GM18873 (cell line): ENCODE data around the gene ACOT8.
"Not testable (repeated sequence)": the region's sequence is repeated elsewhere in the genome, so short reads cannot be mapped to it uniquely, and the experiment has no call there.

Experiments used
- ATAC-seq: cut with Tn5 transposase; IDR thresholded peaks from one replicate; pipeline ENCODE4 v1.9.1; 2021; ENCODE audit warnings: mild to moderate bottlenecking, moderate library complexity, moderate number of reproducible peaks; ENCODE audit not compliant: unreplicated experiment, low FRiP score

ACOT8 gene

GRCh38 chr20:45857114-45857881 lies at the start of gene ACOT8, which contains the start of gene ZSWIM3:
ACOT8 (minus strand) TSS chr20:45857392; CDS start chr20:45857315, 77 bp downstream.
ZSWIM3 (plus strand) TSS chr20:45857614; CDS start chr20:45857826, 212 bp downstream.
- peak; percentile 95 for ATAC-seq

- ATAC-seq = no peak
Measured at GRCh38 chr20:45905505-45906079, 48.4 kb upstream of the ACOT8 start.

GRCh38 chr20:45904583-45905504 lies 47.7 kb upstream of the ACOT8 start:
- no peak for ATAC-seq

GRCh38 chr20:45902199-45902701 lies 45.1 kb upstream of the ACOT8 start:
- ATAC-seq = no peak

GRCh38 chr20:45901332-45901731 lies 44.1 kb upstream of the ACOT8 start:
- not testable (repeated sequence) for ATAC-seq

GRCh38 chr20:45899046-45899835 lies 42.0 kb upstream of the ACOT8 start:
- no peak for ATAC-seq

GRCh38 chr20:45898285-45898684 lies 41.1 kb upstream of the ACOT8 start:
- ATAC-seq = no peak

- ATAC-seq = no peak
Measured at GRCh38 chr20:45897692-45898091, 40.5 kb upstream of the ACOT8 start.

- no peak for ATAC-seq
Measured at GRCh38 chr20:45897289-45897688, 40.1 kb upstream of the ACOT8 start.

GRCh38 chr20:45896641-45897161 lies 39.5 kb upstream of the ACOT8 start:
- no peak for ATAC-seq

GRCh38 chr20:45894797-45895196 lies 37.6 kb upstream of the ACOT8 start:
- no peak for ATAC-seq

- no peak for ATAC-seq
Measured at GRCh38 chr20:45893831-45894230, 36.6 kb upstream of the ACOT8 start.

- no peak for ATAC-seq
Measured at GRCh38 chr20:45892828-45893500, 35.8 kb upstream of the ACOT8 start.

- ATAC-seq = no peak
Measured at GRCh38 chr20:45892049-45892825, 35.0 kb upstream of the ACOT8 start.

- ATAC-seq = peak; percentile 50
Measured at GRCh38 chr20:45890985-45891983, 34.1 kb upstream of the ACOT8 start, which contains the start of the genes CTSA and NEURL2. CTSA (plus strand) TSS chr20:45891335; CDS start chr20:45891569, 234 bp downstream. NEURL2 (minus strand) TSS chr20:45891208; CDS start chr20:45890991, 217 bp downstream.

GRCh38 chr20:45890077-45890984 lies 33.1 kb upstream of the ACOT8 start:
- ATAC-seq = no peak
